Fibroblast of mammary gland (primary cell): ENCODE results near the gene NCS1.

Experiments
- DNase-seq: peaks from one replicate; pipeline ENCODE4 v3.0.0-alpha.2; 2010; ENCODE audit warnings: low read depth
- H3K4me3 ChIP-seq: 2 replicates; pipeline ENCODE4 v1.5.1; 2011; ENCODE audit warnings: low read depth, mild to moderate bottlenecking, low read length, moderate library complexity; ENCODE audit not compliant: control insufficient read depth
- TF ChIP-seq, protein P1 (sequence below): conservative IDR thresholded peaks from 2 replicates; pipeline ENCODE4 v1.5.1; 2011; ENCODE audit warnings: low read depth, low read length, inconsistent platforms; ENCODE audit not compliant: control insufficient read depth, insufficient read depth

NCS1 gene

DNA sequence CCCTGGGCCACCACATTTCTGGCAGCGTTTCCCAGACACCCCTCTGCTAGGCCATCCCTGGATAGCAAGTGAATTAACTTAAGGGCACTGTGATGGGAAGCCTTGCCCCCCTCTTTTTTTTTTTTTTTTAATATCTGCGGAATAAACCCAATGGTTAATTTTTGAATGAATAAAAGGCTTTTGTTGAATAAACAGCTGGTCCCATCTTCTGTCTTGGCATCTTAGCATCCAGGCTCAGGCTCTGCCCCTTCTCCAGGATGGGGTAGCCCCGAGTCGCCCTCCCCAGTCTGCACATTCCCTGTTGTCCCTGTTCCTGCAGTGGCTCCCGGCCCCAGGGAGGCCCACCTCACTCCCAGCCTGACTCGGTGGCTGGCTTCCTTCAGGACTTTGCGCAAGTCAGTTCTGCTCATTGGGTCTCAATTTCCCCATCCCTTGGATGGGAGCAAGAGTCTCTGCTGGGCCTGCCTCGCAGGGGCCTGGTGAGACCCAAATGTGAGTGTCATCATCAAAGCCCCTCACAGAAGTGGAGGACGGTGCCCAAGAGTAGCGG is 64.3 kb downstream of the NCS1 start:
- no peak for DNase-seq
- TF ChIP-seq, protein P1, sequence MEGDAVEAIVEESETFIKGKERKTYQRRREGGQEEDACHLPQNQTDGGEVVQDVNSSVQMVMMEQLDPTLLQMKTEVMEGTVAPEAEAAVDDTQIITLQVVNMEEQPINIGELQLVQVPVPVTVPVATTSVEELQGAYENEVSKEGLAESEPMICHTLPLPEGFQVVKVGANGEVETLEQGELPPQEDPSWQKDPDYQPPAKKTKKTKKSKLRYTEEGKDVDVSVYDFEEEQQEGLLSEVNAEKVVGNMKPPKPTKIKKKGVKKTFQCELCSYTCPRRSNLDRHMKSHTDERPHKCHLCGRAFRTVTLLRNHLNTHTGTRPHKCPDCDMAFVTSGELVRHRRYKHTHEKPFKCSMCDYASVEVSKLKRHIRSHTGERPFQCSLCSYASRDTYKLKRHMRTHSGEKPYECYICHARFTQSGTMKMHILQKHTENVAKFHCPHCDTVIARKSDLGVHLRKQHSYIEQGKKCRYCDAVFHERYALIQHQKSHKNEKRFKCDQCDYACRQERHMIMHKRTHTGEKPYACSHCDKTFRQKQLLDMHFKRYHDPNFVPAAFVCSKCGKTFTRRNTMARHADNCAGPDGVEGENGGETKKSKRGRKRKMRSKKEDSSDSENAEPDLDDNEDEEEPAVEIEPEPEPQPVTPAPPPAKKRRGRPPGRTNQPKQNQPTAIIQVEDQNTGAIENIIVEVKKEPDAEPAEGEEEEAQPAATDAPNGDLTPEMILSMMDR: no peak
- no peak overlapping the region for H3K4me3 ChIP-seq

DNA sequence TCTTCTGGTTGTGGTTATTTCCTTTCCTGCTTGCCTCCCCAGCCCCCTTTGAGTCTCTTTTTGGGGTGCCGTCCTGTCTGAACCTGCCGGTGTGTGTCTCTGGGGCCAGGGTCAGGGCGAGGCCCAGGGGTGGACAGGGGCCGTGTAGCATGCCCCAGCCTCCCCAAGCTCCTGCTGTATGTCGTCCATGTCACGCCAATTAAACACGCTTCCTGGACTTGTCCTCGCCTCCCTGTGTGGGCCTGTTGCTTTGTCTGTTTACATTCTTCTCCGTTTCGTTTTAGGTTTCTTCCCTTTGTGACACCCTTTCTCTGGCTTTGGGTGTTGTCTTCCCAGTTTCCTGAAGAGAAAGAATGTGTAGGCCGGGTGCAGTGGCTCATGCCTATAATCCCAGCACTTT is 64.9 kb downstream of the NCS1 start:
- DNase-seq: no peak
- TF ChIP-seq, protein P1: no peak
- no peak overlapping the region for H3K4me3 ChIP-seq

DNA sequence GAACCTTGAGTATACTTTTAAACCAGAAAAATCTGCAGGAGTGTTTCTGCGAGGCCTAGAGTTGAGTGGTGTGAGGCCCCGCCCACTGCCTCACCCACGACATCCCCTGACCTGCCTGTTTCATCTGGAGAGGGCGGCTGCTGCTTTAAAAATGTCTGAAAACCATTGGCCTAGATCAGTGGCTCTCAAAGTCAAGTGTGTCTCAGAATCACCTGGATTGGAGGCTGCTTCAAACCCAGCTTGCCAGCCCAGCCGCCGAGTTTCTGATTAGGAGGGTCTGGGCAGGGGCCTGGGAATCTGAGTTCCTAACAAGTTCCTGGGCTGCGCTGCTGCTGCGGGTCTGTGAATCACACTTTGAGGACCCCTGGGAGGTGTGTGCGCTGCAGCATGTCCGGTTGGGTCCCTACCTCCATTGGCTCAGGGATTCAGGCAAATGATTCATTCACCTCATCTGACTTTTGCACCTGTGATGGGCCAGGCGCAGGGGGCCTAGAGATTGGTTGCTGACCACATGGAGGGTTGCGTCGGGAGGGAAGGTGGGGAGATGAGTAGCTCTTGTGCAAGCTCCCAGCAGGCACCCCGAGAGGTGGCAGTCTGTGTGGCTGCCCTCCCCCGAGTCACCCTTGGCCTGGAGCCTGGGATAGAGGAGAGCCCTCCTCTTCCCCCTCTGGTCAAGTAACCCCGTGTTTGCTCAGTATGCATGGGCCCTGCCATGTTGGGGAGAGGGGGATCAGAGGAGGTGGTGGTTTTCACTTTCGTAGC is 65.7 kb downstream of the NCS1 start:
- H3K4me3 ChIP-seq: no peak overlapping the region
- DNase-seq: no peak
- TF ChIP-seq, protein P1: no peak

GRCh38 chr9:130239363-130239695 is 67.1 kb downstream of the NCS1 start:
- no peak for DNase-seq
- H3K4me3 ChIP-seq: no peak overlapping the region
- TF ChIP-seq, protein P1: no peak

- peak; percentile 21 for DNase-seq
- TF ChIP-seq, protein P1: no peak
- no peak overlapping the region for H3K4me3 ChIP-seq
These were observed 67.6 kb downstream of the NCS1 start for GRCh38 chr9:130239741-130240241.

DNA sequence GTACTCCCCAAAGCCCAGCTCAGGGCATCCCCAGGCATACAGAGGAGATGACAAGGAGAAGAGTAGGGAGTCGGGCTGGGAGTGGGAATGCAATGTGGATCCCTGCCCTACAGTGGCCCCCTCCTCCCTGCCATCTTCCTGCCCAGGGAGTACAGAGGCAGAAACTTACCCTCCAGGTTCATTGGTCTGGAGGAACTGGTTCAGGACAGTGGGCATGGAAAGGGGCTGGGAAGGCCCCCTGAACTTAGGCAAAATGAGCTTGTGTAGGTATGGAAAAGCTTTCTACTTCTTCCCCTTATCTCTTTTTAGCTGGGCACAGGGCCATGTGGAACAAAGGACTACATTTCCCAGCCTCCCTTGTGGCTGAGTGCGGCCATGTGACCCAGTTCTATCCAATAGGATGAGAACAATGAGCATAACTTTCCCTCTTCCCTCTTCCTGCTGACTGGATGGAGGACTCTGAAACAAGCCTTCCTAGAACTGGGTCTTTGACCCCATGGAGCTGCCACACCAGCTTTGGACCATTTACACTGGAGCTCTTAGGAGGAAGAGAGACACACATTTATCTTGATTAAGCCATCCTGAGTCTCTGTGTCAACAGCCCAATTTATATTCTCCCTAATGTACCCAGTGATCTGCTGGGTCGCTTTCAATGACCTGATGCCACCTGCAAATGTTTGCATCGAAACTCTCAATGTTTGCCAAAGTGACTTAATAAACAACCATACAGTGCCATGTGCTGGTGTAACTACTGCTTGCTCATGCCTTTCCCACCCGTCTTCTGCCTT is 68.4 kb downstream of the NCS1 start:
- H3K4me3 ChIP-seq: no peak overlapping the region
- DNase-seq: peak; percentile 69
- TF ChIP-seq, protein P1: no peak
